Prostate gland (tissue), 2 donors: ENCODE data around the gene NEURL1B.

Experiments used
- CTCF ChIP-seq, 4 experiments: fragments of 200-600 bp in 2 of 4; fragments of 450-650 bp in 2 of 4; sonication (generic) in 2 of 4; IDR thresholded peaks; 1 replicate in 3 of 4; 2 replicates in 1 of 4; pipeline ENCODE4 v1.5.1; 2016 to 2019; ENCODE audit warnings: antibody characterized with exemption in 4 of 4, mild to moderate bottlenecking in 2 of 4, moderate library complexity in 2 of 4
- POLR2A ChIP-seq: fragments of 450-650 bp; IDR thresholded peaks from one replicate; pipeline ENCODE4 v1.6.1; 2016; ENCODE audit warnings: antibody characterized with exemption, mild to moderate bottlenecking
- POLR2AphosphoS5 ChIP-seq: sonication (generic); formaldehyde crosslinking; IDR thresholded peaks from one replicate; pipeline ENCODE4 v1.6.1; 2017; ENCODE audit warnings: antibody characterized with exemption

GRCh38 chr5:172667786-172668593, 26.9 kb downstream of the NEURL1B start:
- TF ChIP-seq POLR2A: no peak
- no peak for TF ChIP-seq CTCF (IDR thresholded peaks at IDR 0.05)
- TF ChIP-seq POLR2AphosphoS5: no peak
